OCI-LY1 (cell line): ENCODE measurements around the gene ADK.

Experiments
- EZH2 ChIP-seq: fragments of 200-600 bp; sonication (generic), shearing (Covaris generic); IDR thresholded peaks from 2 replicates; pipeline ENCODE4 v1.8.0; 2017; ENCODE audit warnings: borderline replicate concordance, mixed run types, mild to moderate bottlenecking, antibody characterized with exemption, low read length, moderate library complexity, mixed read lengths
- TF ChIP-seq, protein P1 (sequence below): fragments of 200-600 bp; sonication (generic), shearing (Covaris generic); IDR thresholded peaks from 2 replicates; pipeline ENCODE4 v1.5.1; 2017; ENCODE audit warnings: mild to moderate bottlenecking, antibody characterized with exemption, low read length, moderate library complexity, mixed read lengths

- TF ChIP-seq, protein P1, sequence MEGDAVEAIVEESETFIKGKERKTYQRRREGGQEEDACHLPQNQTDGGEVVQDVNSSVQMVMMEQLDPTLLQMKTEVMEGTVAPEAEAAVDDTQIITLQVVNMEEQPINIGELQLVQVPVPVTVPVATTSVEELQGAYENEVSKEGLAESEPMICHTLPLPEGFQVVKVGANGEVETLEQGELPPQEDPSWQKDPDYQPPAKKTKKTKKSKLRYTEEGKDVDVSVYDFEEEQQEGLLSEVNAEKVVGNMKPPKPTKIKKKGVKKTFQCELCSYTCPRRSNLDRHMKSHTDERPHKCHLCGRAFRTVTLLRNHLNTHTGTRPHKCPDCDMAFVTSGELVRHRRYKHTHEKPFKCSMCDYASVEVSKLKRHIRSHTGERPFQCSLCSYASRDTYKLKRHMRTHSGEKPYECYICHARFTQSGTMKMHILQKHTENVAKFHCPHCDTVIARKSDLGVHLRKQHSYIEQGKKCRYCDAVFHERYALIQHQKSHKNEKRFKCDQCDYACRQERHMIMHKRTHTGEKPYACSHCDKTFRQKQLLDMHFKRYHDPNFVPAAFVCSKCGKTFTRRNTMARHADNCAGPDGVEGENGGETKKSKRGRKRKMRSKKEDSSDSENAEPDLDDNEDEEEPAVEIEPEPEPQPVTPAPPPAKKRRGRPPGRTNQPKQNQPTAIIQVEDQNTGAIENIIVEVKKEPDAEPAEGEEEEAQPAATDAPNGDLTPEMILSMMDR, result no peak
- TF ChIP-seq EZH2, result no peak
Measured at GRCh38 chr10:74165530-74165901, 14.5 kb downstream of the ADK start.
